Keratinocyte (primary cell): ENCODE results near the gene AJAP1. TPM values are rescaled to one million over a fixed set of nuclear protein-coding genes. Genes with fewer than 3 reads are reported as not detected.

Experiments
- DNase-seq: peaks from one replicate; pipeline ENCODE4 v3.0.0-alpha.2; 2011; ENCODE audit warnings: low read depth, missing footprints, low spot score
- FAIRE-seq: peaks from 2 replicates; lab custom pipeline; 2011; peaks lifted over from hg19 to GRCh38; lab: Jason Lieb, UNC
- H2AFZ ChIP-seq: 2 replicates; pipeline ENCODE4 v1.6.0; 2012; ENCODE audit warnings: low read length, control low read depth, inconsistent platforms; ENCODE audit not compliant: control insufficient read depth
- H3K27ac ChIP-seq: 2 replicates; pipeline ENCODE4 v1.5.1; 2011; ENCODE audit warnings: low read length; ENCODE audit not compliant: control insufficient read depth, insufficient read depth
- H3K27me3 ChIP-seq: 3 replicates; pipeline ENCODE4 v1.6.0; 2011; ENCODE audit warnings: low read length; ENCODE audit not compliant: control insufficient read depth, insufficient read depth; ENCODE audit errors: extremely low read depth
- H3K36me3 ChIP-seq, 2 experiments: 2 replicates in 1 of 2; 3 replicates in 1 of 2; pipeline ENCODE4 v1.5.1; 2011; ENCODE audit warnings: low read length in 2 of 2, mild to moderate bottlenecking in 1 of 2; ENCODE audit not compliant: control insufficient read depth in 2 of 2, insufficient read depth in 2 of 2; ENCODE audit errors: extremely low read depth in 1 of 2
- H3K4me1 ChIP-seq: 3 replicates; pipeline ENCODE4 v1.5.1; 2011; ENCODE audit warnings: low read length; ENCODE audit not compliant: control insufficient read depth, insufficient read depth; ENCODE audit errors: extremely low read depth
- H3K4me2 ChIP-seq: 3 replicates; pipeline ENCODE4 v1.6.0; 2011; ENCODE audit warnings: low read depth, low read length; ENCODE audit not compliant: control insufficient read depth, insufficient read depth; ENCODE audit errors: extremely low read depth
- H3K4me3 ChIP-seq, 3 experiments: fragments of 200-600 bp in 1 of 3; sonication (generic) in 1 of 3; 2 replicates in 2 of 3; 3 replicates in 1 of 3; pipeline ENCODE4 v1.5.1; 2011 to 2016; ENCODE audit warnings: low read length in 3 of 3, mild to moderate bottlenecking in 3 of 3, control low read depth in 2 of 3, inconsistent platforms in 1 of 3, low read depth in 1 of 3, mixed read lengths in 1 of 3, mixed run types in 1 of 3, moderate library complexity in 1 of 3; ENCODE audit not compliant: control insufficient read depth in 2 of 3, insufficient read depth in 2 of 3; ENCODE audit errors: extremely low read depth in 1 of 3
- H3K79me2 ChIP-seq: 2 replicates; pipeline ENCODE4 v1.6.0; 2012; ENCODE audit warnings: low read length; ENCODE audit not compliant: control insufficient read depth, insufficient read depth
- H3K9ac ChIP-seq: 3 replicates; pipeline ENCODE4 v1.6.0; 2011; ENCODE audit warnings: low read length; ENCODE audit not compliant: control insufficient read depth, insufficient read depth; ENCODE audit errors: extremely low read depth
- H3K9me1 ChIP-seq: 3 replicates; pipeline ENCODE4 v1.6.0; 2011; ENCODE audit warnings: low read length; ENCODE audit not compliant: control insufficient read depth, insufficient read depth; ENCODE audit errors: extremely low read depth
- H3K9me3 ChIP-seq: 2 replicates; pipeline ENCODE4 v1.5.1; 2012; ENCODE audit warnings: low read depth, low read length; ENCODE audit not compliant: control insufficient read depth
- H4K20me1 ChIP-seq: 3 replicates; pipeline ENCODE4 v1.6.0; 2011; ENCODE audit warnings: low read length; ENCODE audit not compliant: control insufficient read depth, insufficient read depth; ENCODE audit errors: extremely low read depth
- CTCF ChIP-seq, 3 experiments: IDR thresholded peaks in 1 of 3; conservative IDR thresholded peaks in 1 of 3; optimal IDR thresholded peaks in 1 of 3; 2 replicates in 2 of 3; 3 replicates in 1 of 3; pipeline versions ENCODE3 to v1.5.1; 2011; ENCODE audit warnings: low read length in 3 of 3, mild to moderate bottlenecking in 3 of 3, moderate library complexity in 2 of 3, control low read depth in 1 of 3, inconsistent platforms in 1 of 3; ENCODE audit not compliant: insufficient read depth in 2 of 3; ENCODE audit errors: extremely low read depth in 1 of 3
- EZH2 ChIP-seq: IDR thresholded peaks from one replicate; pipeline ENCODE4 v1.6.1; 2012; ENCODE audit warnings: inconsistent platforms, mild to moderate bottlenecking, low read length, moderate library complexity
- dilution Hi-C: fragments of 300-500 bp; cut with MboI; formaldehyde crosslinking; loops from one replicate; pipeline ENCODE4 v1.7.0; 2020; ENCODE audit warnings: low sequenced_read_pairs; ENCODE audit not compliant: extremely low pct_ligation_motif_present
- polyA plus RNA-seq, 5 experiments: library from polyadenylated mRNA; depleted of rRNA in 3 of 5; stranded (reverse) in 3 of 5; stranded (forward) in 1 of 5; unstranded in 1 of 5; fragments of >200 nt; gene quantifications; 1 replicate in 1 of 5; 2 replicates in 3 of 5; 3 replicates in 1 of 5; pipeline versions ENCODE4 v1.2.1 to v1.2.3, GENCODE V29; 2011 to 2012; ENCODE audit warnings: missing spikeins in 2 of 5, low read depth in 1 of 5, low replicate concordance in 1 of 5

Gene AJAP1
- polyA plus RNA-seq, 1 donor (not counting 4 experiments of a cell fraction or from before 2014, with no cell fraction given) = 2.2 TPM

GRCh38 chr1:4837031-4837600, 182.7 kb downstream of the AJAP1 start:
- peaks cover 25% of the 10 kb centered on the region for H3K4me1 ChIP-seq
- H3K4me2 ChIP-seq = peak overlapping the region; percentile 88
- H3K27me3 ChIP-seq = no peaks in the 10 kb centered on the region
- no peaks in the 10 kb centered on the region for H3K36me3 ChIP-seq
- H3K27ac ChIP-seq = peak overlapping the region; percentile 93
- no peaks in the 10 kb centered on the region for H3K9me3 ChIP-seq
- no peaks in the 10 kb centered on the region for H3K9me1 ChIP-seq
- TF ChIP-seq CTCF (optimal IDR thresholded peaks at IDR 0.05 in 1 of 3, IDR thresholded peaks at IDR 0.05 in 1 of 3, conservative IDR thresholded peaks at IDR 0.05 in 1 of 3; ENCODE audit: extremely low read depth in 1 of 3, insufficient read depth in 2 of 3, low read length in 3 of 3) (no peak), EZH2 (no peak)
- peak overlapping the region; percentile 72 for H3K9ac ChIP-seq
- H4K20me1 ChIP-seq = no peaks in the 10 kb centered on the region
- dilution Hi-C loops = no loop called here
- H2AFZ ChIP-seq = peak overlapping the region; percentile 94
- DNase-seq (no peak), FAIRE-seq (no peak)
- no peaks in the 10 kb centered on the region for H3K79me2 ChIP-seq
- H3K4me3 ChIP-seq = peak overlapping the region in 2 of 3 experiments; percentile 2 to 34

- H3K79me2 ChIP-seq = no peaks in the 10 kb centered on the region
- H3K36me3 ChIP-seq = no peaks in the 10 kb centered on the region
- H3K4me3 ChIP-seq = peak overlapping the region in 2 of 3 experiments; percentile 34 to 62
- dilution Hi-C loops = no loop called here
- H3K4me1 ChIP-seq = peaks cover 25% of the 10 kb centered on the region
- peak in 1 of 3 experiments; percentile 22 for TF ChIP-seq CTCF (optimal IDR thresholded peaks at IDR 0.05 in 1 of 3, IDR thresholded peaks at IDR 0.05 in 1 of 3, conservative IDR thresholded peaks at IDR 0.05 in 1 of 3; ENCODE audit: extremely low read depth in 1 of 3, insufficient read depth in 2 of 3, low read length in 3 of 3)
- TF ChIP-seq EZH2 = no peak
- no peaks in the 10 kb centered on the region for H3K27me3 ChIP-seq
- FAIRE-seq (peak; percentile 94), DNase-seq (peak; percentile 94)
- no peaks in the 10 kb centered on the region for H4K20me1 ChIP-seq
- peak overlapping the region; percentile 94 for H2AFZ ChIP-seq
- no peaks in the 10 kb centered on the region for H3K9me3 ChIP-seq
- peak overlapping the region; percentile 93 for H3K27ac ChIP-seq
- H3K4me2 ChIP-seq = peak overlapping the region; percentile 88
- peak overlapping the region; percentile 72 for H3K9ac ChIP-seq
- no peaks in the 10 kb centered on the region for H3K9me1 ChIP-seq
Measured at GRCh38 chr1:4837752-4838151, 183.3 kb downstream of the AJAP1 start.
